CD4-positive, CD25-positive, alpha-beta regulatory T cell (primary cell): ENCODE results near the gene ABHD6. TPM values are rescaled to one million over a fixed set of nuclear protein-coding genes. Genes with fewer than 3 reads are reported as not detected.

ENCODE experiments used
- ATAC-seq, 2 donors: fragments of 150-1000 bp; cut with Tn5 transposase; one replicate each; pipeline ENCODE4 v1.10.0; 2021; ENCODE audit warnings: low read depth in 2 of 2, moderate number of reproducible peaks in 2 of 2, moderate library complexity in 1 of 2
- DNase-seq, 3 donors: peaks; one replicate each; pipeline versions ENCODE4 v3.0.0 to v3.0.0-alpha.2; 2012 to 2022; ENCODE audit warnings: mixed read lengths in 1 of 3
- H3K27ac ChIP-seq: one replicate; pipeline ENCODE4 v1.7.0; 2013; ENCODE audit warnings: mild to moderate bottlenecking, low read length; ENCODE audit not compliant: insufficient read depth, poor library complexity, severe bottlenecking
- H3K27me3 ChIP-seq: one replicate; pipeline ENCODE4 v1.7.0; 2013; ENCODE audit warnings: low read length; ENCODE audit not compliant: control insufficient read depth, insufficient read depth
- H3K36me3 ChIP-seq: one replicate; pipeline ENCODE4 v1.7.0; 2013; ENCODE audit warnings: mild to moderate bottlenecking, low read length, moderate library complexity; ENCODE audit not compliant: control insufficient read depth, insufficient read depth
- H3K4me1 ChIP-seq: 2 replicates; pipeline ENCODE4 v1.7.0; 2013; ENCODE audit warnings: mild to moderate bottlenecking, low read length; ENCODE audit not compliant: insufficient read depth, control insufficient read depth, poor library complexity, severe bottlenecking
- H3K4me3 ChIP-seq: one replicate; pipeline ENCODE4 v1.7.0; 2013; ENCODE audit warnings: low read depth, mild to moderate bottlenecking, low read length, moderate library complexity
- H3K9me3 ChIP-seq, 2 experiments: 1 replicate in 1 of 2; 2 replicates in 1 of 2; pipeline ENCODE4 v1.7.0; 2013; ENCODE audit warnings: low read length in 2 of 2, mild to moderate bottlenecking in 1 of 2, moderate library complexity in 1 of 2; ENCODE audit not compliant: control insufficient read depth in 2 of 2
- H3K27ac Mint-ChIP-seq, 3 donors: one replicate each; pipeline ENCODE4 v1.8.0; 2020 to 2022; ENCODE audit warnings: mild to moderate bottlenecking in 3 of 3, mixed read lengths in 3 of 3, moderate library complexity in 2 of 3
- H3K27me3 Mint-ChIP-seq: one replicate; pipeline ENCODE4 v1.8.0; 2022; ENCODE audit warnings: mild to moderate bottlenecking, mixed read lengths
- H3K36me3 Mint-ChIP-seq: one replicate; pipeline ENCODE4 v1.8.0; 2020; ENCODE audit warnings: mixed read lengths
- H3K4me1 Mint-ChIP-seq, 4 donors: one replicate each; pipeline ENCODE4 v1.8.0; 2020 to 2022; ENCODE audit warnings: mixed read lengths in 4 of 4, mild to moderate bottlenecking in 1 of 4
- H3K4me3 Mint-ChIP-seq, 4 donors: one replicate each; pipeline ENCODE4 v1.8.0; 2020 to 2022; ENCODE audit warnings: mild to moderate bottlenecking in 4 of 4, mixed read lengths in 4 of 4, moderate library complexity in 3 of 4
- H3K9me3 Mint-ChIP-seq, 7 donors: one replicate each; pipeline ENCODE4 v1.8.0; 2020 to 2022; ENCODE audit warnings: mixed read lengths in 7 of 7, mild to moderate bottlenecking in 3 of 7, moderate library complexity in 2 of 7
- polyA plus RNA-seq, 4 donors: library from polyadenylated mRNA; unstranded; fragments of 300-500 nt; fragmentation: Illumina TruSeq; gene quantifications; one replicate each; pipeline ENCODE4 v1.2.3, GENCODE V29; 2021
- total RNA-seq: library from RNA; stranded (reverse); gene quantifications from one replicate; pipeline ENCODE4 v1.2.3, GENCODE V29; 2022

ABHD6 gene
- 3.9 TPM for total RNA-seq
- polyA plus RNA-seq: 1 to 10 TPM; 3.8 to 7.8 (median 5.1) TPM

GRCh38 chr3:58237238-58237940 is at the start of gene ABHD6:
Gene ABHD6 (plus strand): TSS chr3:58237792. CDS start chr3:58256587, 18,795 bp downstream.
- Mint-ChIP-seq H3K36me3 (no peaks in the 10 kb centered on the region), H3K27me3 (peaks cover 46% of the 10 kb centered on the region), H3K4me1 (peaks cover 4 to 18% (median 11%) of the 10 kb centered on the region in 4 donors), H3K27ac (peak within 1 kb of the TSS; percentile 49 to 88 (median 52)), H3K4me3 (peak within 1 kb of the TSS; percentile 93 to 99 (median 93)), H3K9me3 (no peaks in the 10 kb centered on the region)
- H3K4me3 ChIP-seq: peak within 1 kb of the TSS; percentile 71
- H3K36me3 ChIP-seq: no peaks in the 10 kb centered on the region
- peaks cover 17% of the 10 kb centered on the region for H3K4me1 ChIP-seq
- peak; percentile 70 to 87 (median 83) for DNase-seq
- H3K9me3 ChIP-seq: no peaks in the 10 kb centered on the region
- ATAC-seq: peak; percentile 83 to 88
- peaks cover 12% of the 10 kb centered on the region for H3K27me3 ChIP-seq
- peak within 1 kb of the TSS; percentile 41 for H3K27ac ChIP-seq

GRCh38 chr3:58188173-58188564 is 49.4 kb upstream of the ABHD6 start:
- H3K36me3 ChIP-seq: no peaks in the 10 kb centered on the region
- H3K36me3 Mint-ChIP-seq: no peaks in the 10 kb centered on the region

GRCh38 chr3:58188921-58189451 is 48.6 kb upstream of the ABHD6 start:
- Histone ChIP-seq H3K9me3 (no peaks in the 10 kb centered on the region), H3K4me3 (no peak overlapping the region), H3K36me3 (no peaks in the 10 kb centered on the region), H3K4me1 (peaks cover 3% of the 10 kb centered on the region), H3K27ac (no peak overlapping the region), H3K27me3 (no peaks in the 10 kb centered on the region)
- no peak for ATAC-seq
- H3K27ac Mint-ChIP-seq: no peak overlapping the region
- H3K4me1 Mint-ChIP-seq: peaks cover 0 to 4% (median under 1%) of the 10 kb centered on the region in 4 donors
- DNase-seq: no peak
- H3K36me3 Mint-ChIP-seq: no peaks in the 10 kb centered on the region
- no peaks in the 10 kb centered on the region for H3K27me3 Mint-ChIP-seq
- H3K4me3 Mint-ChIP-seq: no peak overlapping the region
- H3K9me3 Mint-ChIP-seq: no peaks in the 10 kb centered on the region

More at GRCh38 chr3:58188173-58188564, 49.4 kb upstream of the ABHD6 start:
- Histone ChIP-seq H3K9me3 (no peaks in the 10 kb centered on the region), H3K27ac (no peak overlapping the region), H3K4me3 (no peak overlapping the region), H3K27me3 (no peaks in the 10 kb centered on the region), H3K4me1 (peaks cover 3% of the 10 kb centered on the region)
- Mint-ChIP-seq H3K27me3 (no peaks in the 10 kb centered on the region), H3K9me3 (no peaks in the 10 kb centered on the region), H3K4me3 (no peak overlapping the region), H3K4me1 (peaks cover 0 to 4% (median under 1%) of the 10 kb centered on the region in 4 donors), H3K27ac (no peak overlapping the region)
- ATAC-seq: no peak
- DNase-seq: no peak

- no peak overlapping the region for H3K27ac ChIP-seq
- H3K4me1 ChIP-seq: peaks cover 3% of the 10 kb centered on the region
- H3K36me3 ChIP-seq: no peaks in the 10 kb centered on the region
- Mint-ChIP-seq H3K9me3 (no peaks in the 10 kb centered on the region), H3K27ac (no peak overlapping the region), H3K27me3 (no peaks in the 10 kb centered on the region), H3K4me3 (no peak overlapping the region), H3K36me3 (no peaks in the 10 kb centered on the region), H3K4me1 (peaks cover 0 to 4% (median under 1%) of the 10 kb centered on the region in 4 donors)
- DNase-seq (no peak), ATAC-seq (no peak)
- no peaks in the 10 kb centered on the region for H3K27me3 ChIP-seq
- H3K9me3 ChIP-seq: no peaks in the 10 kb centered on the region
- H3K4me3 ChIP-seq: no peak overlapping the region
Observed at GRCh38 chr3:58189691-58190090, 47.9 kb upstream of the ABHD6 start.

GRCh38 chr3:58190291-58190690 is 47.3 kb upstream of the ABHD6 start:
- Histone ChIP-seq H3K36me3 (no peaks in the 10 kb centered on the region), H3K4me3 (no peak overlapping the region), H3K4me1 (peaks cover 3% of the 10 kb centered on the region), H3K27ac (no peak overlapping the region), H3K9me3 (no peaks in the 10 kb centered on the region), H3K27me3 (no peaks in the 10 kb centered on the region)
- no peaks in the 10 kb centered on the region for H3K27me3 Mint-ChIP-seq
- ATAC-seq: no peak
- no peak overlapping the region for H3K4me3 Mint-ChIP-seq
- no peak for DNase-seq
- no peaks in the 10 kb centered on the region for H3K36me3 Mint-ChIP-seq
- no peaks in the 10 kb centered on the region for H3K9me3 Mint-ChIP-seq
- no peak overlapping the region for H3K27ac Mint-ChIP-seq
- peaks cover 0 to 4% (median under 1%) of the 10 kb centered on the region in 4 donors for H3K4me1 Mint-ChIP-seq

GRCh38 chr3:58190882-58191281 is 46.7 kb upstream of the ABHD6 start:
- H3K4me1 Mint-ChIP-seq: peaks cover 0 to 4% (median under 1%) of the 10 kb centered on the region in 4 donors
- Histone ChIP-seq H3K9me3 (no peaks in the 10 kb centered on the region), H3K4me3 (no peak overlapping the region), H3K27ac (no peak overlapping the region), H3K36me3 (no peaks in the 10 kb centered on the region), H3K27me3 (no peaks in the 10 kb centered on the region), H3K4me1 (peaks cover 3% of the 10 kb centered on the region)
- H3K36me3 Mint-ChIP-seq: no peaks in the 10 kb centered on the region
- H3K9me3 Mint-ChIP-seq: no peaks in the 10 kb centered on the region
- H3K4me3 Mint-ChIP-seq: no peak overlapping the region
- ATAC-seq (no peak), DNase-seq (no peak)
- H3K27ac Mint-ChIP-seq: no peak overlapping the region
- no peaks in the 10 kb centered on the region for H3K27me3 Mint-ChIP-seq

- peaks cover 0 to 4% (median under 1%) of the 10 kb centered on the region in 4 donors for H3K4me1 Mint-ChIP-seq
- Histone ChIP-seq H3K9me3 (no peaks in the 10 kb centered on the region), H3K4me3 (no peak overlapping the region), H3K27ac (no peak overlapping the region), H3K27me3 (no peaks in the 10 kb centered on the region), H3K4me1 (peaks cover 3% of the 10 kb centered on the region), H3K36me3 (no peaks in the 10 kb centered on the region)
- H3K9me3 Mint-ChIP-seq: no peaks in the 10 kb centered on the region
- ATAC-seq (no peak), DNase-seq (no peak)
- no peak overlapping the region for H3K4me3 Mint-ChIP-seq
- H3K27me3 Mint-ChIP-seq: no peaks in the 10 kb centered on the region
- H3K36me3 Mint-ChIP-seq: no peaks in the 10 kb centered on the region
- no peak overlapping the region for H3K27ac Mint-ChIP-seq
Observed at GRCh38 chr3:58191361-58191991, 46.1 kb upstream of the ABHD6 start.
